Cerebellar nuclear complex (tissue), 1 donor: ENCODE measurements around the gene SLC30A3.
"Not testable (repeated sequence)": the region's sequence is repeated elsewhere in the genome, so short reads cannot be mapped to it uniquely, and the experiment has no call there.

Experiments
- DNase-seq, 2 experiments: peaks; one replicate each; lab custom pipeline; 2025; lab: John Stamatoyannopoulos, UW

The SLC30A3 gene, protein sequence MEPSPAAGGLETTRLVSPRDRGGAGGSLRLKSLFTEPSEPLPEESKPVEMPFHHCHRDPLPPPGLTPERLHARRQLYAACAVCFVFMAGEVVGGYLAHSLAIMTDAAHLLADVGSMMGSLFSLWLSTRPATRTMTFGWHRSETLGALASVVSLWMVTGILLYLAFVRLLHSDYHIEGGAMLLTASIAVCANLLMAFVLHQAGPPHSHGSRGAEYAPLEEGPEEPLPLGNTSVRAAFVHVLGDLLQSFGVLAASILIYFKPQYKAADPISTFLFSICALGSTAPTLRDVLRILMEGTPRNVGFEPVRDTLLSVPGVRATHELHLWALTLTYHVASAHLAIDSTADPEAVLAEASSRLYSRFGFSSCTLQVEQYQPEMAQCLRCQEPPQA

DNA sequence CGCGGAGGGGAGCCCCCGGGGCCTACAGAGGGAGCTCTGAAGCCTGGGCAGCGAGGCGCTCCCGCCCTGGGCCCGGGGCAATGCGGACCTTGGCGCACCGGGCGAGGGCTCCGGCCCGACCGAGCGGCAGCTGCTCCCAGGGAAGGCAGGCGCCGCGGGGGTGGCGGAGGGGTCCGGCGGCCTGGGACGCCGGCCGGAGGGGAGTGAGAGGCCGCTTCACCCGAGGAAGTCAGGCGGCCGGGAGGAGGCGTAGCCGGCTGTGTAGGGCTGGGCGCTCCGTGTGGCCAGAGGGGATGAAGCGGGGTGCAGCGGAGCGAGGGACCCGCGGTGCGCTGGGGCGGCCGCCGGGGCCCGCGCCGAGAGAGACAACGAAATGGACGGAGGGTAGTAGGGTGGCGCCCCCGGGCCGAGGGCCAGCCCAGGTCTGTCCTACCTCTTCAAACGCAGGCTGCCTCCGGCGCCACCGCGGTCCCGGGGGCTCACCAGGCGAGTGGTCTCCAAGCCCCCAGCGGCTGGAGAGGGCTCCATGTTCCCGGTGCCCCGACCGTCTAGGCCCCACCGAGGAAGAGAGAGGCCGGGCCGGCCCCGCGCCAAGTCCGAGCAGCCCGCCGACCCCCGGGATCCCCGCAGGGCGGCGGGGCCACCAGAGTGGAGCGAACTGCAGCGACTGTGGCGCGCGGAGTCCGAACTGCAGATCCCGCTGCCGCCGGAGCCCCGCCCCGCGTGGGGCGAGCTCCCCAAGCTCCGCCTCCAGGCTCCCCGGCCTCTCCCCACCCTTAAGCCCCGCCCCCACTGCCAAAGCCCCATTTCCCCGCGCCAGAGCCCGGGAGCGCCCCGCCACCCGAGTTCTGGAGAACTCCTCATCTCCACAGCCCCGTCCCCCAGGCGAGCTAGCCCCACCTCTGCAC lies at the start of gene SLC30A3:
TSS of gene SLC30A3 (minus strand) at position 669 of the 908 bp plus-strand sequence. CDS start at position 528, 141 bp downstream.
- no peak for DNase-seq

DNA sequence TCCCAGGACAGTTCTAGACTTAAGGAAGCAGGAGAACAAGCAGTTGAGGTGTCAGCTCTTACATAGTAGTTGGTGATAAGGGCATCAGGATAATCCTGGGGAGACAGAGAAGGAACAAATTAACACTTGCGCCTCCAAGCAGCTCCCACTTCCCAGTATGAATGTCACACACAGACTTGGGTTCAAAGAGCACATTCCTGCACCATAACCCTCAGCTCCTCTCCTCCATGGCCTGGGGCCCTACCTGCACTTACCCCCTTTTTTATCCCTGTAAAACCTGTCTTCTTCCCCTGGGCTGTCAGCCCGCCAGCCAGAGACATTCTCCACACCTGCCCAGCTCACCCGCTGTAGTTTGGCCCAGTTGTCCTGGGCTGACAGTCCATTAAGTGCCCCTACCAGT lies 49.3 kb upstream of the SLC30A3 start:
- no peak for DNase-seq

DNA sequence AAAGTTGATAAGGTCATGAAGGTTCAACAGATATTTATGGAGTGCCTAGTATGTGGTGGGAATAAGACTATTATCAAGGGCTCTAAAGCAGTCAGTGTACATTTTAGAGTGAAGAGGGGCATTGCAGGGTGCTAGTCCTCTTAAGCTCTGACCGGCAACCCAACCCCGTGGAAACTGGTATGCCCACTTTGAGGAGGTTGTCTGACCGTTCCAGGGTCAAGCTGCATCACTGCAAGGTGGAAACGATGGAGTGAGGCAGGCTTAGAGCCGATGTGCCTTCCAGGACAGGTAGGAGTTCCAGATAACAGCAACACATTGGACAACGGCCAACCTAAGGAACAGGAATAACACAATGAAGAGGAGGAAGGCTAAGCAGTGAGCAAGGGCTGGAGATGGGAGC lies 46.8 kb upstream of the SLC30A3 start:
- no peak for DNase-seq

DNA sequence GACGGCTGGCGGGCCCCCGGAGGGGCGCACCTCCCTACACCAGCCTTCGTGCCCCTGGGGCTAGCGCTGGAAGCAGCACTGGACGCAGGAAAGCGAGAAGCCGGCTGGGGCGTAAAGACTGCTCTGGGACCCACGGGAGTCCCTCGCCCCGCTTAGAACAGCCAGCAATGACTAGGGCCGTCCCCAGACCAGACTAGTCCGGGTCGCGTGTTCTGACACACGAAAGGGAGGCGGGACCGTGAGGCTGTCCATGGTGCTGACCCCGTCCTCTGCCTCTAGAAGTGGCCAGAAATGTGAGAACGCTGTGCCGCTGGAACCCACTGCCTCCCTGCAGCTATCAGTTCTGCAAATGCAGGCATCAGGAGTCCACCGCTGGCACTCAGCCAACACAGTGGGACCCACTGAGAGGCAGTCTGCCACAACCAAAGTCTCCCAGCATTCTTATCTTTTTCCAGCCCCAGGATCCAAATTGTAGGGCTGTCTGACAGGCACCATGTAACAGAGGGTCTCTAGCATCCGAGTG lies 45.6 kb upstream of the SLC30A3 start, which contains the start of gene UCN:
TSS of gene UCN (minus strand) at position 87 of the 523 bp plus-strand sequence. CDS start 550 bp downstream, outside the sequence.
- DNase-seq, result no peak

DNA sequence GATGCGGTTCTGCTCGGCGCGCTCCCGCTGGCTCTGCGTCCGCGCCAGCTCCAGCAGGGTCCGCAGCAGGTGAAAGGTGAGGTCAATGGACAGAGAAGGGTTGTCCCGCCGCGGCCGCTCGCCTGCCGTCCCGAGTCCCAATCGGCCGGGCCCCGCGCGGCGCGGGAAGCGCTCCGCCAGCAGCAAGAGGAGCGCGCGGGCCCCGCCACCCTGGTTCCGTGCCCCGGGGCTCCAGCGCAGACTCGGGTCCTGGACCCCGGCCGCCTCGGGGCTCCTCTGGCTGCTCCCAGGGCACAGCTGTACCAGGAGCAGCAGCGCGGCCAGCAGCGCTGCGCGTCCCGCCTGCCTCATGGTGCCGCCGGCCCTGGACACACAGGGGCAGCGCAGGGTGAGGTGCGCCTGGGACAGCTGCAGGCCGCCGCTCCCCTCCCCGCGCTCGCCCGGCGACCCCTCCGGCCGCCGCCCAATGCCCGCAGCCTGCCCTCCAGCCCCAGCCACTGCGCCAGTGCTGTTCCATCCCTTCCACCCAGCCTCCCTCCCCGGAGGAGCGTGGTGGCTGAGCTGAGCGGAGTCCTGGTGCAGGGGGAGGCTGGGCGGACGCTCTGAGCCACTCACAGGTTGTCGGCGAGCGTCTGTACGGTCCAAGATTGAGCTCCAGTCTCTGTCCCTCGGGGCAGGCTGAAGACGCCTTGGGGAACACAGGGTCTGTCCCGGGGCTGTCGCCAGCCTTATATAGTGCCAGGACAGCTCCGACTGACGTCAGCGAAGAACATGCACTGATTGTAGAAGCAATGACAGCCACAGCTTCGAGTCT lies 44.9 kb upstream of the SLC30A3 start:
- no peak for DNase-seq

DNA sequence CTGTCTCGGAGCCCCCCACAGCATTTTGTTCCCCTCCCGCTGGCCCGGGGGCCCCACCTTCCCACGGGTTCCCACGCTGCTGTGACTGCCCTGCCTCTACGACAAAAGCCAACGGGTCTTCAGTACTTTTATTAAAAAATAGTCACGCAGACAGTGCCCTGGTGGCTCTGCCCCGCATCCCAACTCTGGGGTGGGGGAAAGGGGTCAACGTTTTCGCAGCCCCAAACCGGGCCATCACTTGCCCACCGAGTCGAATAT lies 44.4 kb upstream of the SLC30A3 start:
- no peak for DNase-seq

DNA sequence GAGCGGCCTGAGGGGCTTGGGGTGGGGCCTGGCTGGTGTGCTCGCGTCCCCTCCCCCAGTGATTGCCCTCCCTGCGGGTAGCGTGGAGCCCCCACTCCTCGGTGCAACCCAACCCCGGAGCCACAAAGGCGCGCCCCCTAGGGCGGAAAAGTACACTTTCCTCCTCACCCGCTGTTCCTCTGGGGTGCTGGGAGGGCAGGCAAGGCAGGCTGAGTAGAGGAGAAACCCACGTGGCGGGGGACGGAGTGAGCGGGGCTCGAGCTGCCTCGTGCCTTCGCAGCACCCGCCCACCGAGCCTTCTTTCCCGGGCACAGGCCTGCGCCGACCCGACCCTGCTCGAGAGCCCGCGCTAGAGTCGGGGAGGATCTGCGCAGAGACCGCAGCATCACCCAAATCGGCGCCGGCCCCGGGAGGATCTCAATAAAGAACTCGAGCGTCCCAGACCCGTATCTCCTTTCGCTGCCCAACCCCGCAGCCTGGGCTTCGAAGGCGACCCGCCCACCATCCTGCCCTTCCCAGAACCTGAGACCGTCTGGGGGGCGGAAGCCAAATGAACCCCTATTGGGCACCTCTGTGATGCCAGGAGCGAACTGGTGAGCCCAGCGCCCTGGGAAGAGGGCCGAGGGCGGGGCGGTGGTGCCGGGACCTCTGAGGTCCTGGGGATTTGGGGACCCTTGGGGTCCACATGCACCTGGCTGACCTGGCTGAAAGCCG lies 43.9 kb upstream of the SLC30A3 start:
- no peak for DNase-seq

DNA sequence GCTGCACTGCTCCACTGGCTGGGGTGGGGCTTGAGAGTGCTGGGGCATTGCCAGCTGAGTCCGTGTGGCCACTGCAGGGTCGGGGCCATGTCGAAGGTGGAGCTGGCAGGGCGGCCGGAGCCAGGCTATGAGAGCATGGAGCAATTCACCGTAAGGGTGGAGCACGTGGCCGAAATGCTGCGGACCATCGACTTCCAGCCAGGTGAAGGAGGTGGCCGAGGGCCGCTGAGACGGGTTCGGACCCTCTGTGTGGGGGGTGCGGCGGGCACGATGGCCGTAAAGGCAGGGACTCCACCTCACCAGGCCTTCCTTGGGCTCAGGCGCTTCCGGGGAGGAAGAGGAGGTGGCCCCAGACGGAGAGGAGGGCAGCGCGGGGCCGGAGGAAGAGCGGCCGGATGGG lies 43.3 kb upstream of the SLC30A3 start:
- DNase-seq, result no peak

DNA sequence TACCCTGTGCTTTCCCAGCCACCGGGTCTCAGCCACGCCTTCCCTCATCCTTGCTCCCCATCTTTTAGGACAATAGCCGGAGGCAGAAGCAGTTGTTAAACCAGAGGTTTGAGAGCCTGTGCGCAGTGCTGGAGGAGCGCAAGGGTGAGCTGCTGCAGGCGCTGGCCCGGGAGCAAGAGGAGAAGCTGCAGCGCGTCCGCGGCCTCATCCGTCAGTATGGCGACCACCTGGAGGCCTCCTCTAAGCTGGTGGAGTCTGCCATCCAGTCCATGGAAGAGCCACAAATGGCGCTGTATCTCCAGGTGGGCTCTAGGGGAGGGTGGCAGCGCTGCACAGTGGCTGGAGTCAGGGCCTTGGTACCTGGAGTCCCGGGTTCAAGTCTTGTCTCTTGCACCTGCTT lies 42.7 kb upstream of the SLC30A3 start:
- DNase-seq, result no peak

DNA sequence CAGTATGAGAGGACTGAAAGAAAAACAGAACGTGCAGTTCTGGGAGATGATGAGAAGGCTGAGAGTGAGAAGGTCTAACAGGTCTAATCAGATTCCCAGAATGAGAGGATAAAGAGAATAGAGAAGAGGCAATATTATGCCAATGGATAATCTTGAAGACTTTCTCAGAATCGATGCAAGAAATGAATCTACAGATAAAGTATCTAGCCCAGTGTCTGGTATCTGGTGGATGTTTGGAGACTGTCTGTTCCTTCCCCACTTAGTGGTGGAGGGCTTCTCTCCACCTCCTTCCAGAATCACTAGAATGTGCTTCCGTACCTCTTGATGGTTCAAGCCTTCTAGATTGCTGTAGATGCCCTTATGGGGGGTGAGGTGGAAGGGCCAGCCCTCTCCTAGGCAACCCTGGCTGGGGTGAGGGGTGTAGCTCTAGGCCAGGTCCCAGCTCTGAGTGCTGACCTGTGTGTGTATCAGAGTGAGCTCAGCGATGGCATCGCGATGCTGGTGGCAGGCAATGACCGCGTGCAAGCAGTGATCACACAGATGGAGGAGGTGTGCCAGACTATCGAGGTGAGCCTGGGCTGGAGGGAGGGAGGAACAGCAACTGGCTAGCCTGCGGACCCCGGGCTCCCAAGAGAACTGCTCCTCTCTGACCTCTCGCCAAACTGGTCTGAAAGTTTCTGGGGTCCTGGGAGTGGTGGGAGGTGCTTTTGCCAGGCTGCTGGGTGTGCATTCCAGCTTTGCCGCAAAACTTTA lies 41.8 kb upstream of the SLC30A3 start:
- no peak for DNase-seq

DNA sequence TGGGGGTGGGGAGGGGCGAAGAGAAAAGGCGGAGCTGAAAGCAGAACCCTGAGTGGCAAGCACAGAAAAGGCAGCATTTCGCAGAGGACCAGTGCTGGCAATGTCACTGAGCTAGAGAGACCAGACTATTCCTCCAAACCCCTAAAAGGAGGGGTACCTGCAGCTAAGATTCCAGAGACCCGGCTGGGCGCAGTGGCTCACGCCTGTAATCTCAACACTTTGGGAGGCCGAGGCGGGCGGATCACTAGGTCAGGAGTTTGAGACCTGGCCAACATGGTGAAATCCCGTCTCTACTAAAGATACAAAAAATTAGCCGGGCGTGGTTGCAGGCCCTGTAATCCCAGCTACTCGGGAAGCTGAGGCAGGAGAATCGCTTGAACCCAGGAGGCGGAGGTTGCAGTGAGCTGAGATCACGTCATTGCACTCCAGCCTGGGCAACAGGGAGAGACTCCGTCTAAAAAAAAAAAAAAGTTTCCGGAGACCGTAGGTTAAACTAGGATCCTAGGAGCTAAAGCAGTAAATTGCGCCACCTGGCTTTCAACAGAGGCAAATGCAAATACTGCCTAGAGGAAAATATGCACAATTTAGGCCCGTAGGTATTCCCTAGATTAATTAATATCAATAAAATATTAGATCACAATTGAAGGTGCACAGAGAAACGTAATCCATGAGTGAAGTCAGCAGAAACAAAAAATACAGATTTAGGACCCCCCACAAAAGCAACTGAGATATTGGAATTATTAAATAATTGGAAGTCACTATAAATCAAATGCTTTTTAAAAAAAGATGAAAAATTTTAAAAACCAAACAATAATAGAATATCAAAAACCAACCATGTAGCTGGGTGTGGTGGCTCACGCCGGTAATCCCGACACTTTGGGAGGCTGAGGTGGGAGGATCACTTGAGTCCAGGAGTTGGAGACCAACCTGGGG lies 40.5 kb upstream of the SLC30A3 start:
- DNase-seq, result peak in 1 of 2 experiments; percentile 1

DNA sequence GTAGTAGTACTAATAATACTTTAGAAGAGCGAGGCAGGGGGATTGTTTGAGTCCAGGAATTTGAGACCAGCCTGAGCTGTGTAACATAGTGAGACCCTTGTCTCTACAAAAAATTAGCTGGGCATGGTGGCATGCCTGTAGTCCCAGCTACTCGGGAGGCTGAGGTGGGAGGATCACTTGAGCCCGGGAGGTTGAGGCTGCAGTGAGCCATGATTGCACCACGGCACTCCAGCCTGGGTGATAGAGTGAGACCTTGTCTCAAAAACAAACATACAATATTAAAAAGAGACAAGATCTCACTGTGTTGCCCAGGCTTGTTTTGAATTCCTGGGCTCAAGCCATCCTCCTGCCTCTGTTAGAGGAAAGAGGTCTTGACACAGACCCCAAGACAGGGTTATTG lies 37.8 kb upstream of the SLC30A3 start:
- not testable (repeated sequence) for DNase-seq

DNA sequence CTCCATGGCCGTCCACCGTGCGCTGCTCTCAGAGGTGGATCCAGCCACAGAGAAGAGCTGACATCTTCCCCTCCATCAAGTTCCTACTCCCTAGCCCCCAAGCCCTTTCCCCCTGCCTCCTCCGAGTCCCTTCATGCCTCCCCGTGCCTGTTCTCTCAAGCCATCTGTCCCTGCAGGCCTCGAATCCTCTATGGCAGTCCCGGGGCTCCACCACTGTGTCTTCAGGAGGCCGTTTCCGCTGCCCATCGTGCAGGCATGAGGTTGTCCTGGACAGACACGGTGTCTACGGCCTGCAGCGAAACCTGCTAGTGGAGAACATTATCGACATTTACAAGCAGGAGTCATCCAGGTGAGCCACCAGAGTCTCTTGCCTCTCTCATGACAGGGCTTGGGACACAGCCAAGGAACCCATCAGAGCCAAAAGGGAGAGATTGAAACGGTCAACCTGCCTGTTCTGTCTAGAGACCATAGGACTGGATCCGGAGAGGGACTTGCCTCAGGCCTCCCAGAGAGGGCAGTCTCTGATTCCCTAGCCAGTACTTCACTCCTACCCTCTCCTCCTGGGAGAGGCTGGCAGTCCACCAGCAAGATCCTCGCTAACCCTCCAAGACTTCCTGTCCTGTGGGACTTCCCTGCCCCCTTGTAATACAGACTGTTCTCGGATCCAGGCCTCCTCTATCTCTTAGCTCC lies 35.7 kb upstream of the SLC30A3 start:
- DNase-seq, result no peak

DNA sequence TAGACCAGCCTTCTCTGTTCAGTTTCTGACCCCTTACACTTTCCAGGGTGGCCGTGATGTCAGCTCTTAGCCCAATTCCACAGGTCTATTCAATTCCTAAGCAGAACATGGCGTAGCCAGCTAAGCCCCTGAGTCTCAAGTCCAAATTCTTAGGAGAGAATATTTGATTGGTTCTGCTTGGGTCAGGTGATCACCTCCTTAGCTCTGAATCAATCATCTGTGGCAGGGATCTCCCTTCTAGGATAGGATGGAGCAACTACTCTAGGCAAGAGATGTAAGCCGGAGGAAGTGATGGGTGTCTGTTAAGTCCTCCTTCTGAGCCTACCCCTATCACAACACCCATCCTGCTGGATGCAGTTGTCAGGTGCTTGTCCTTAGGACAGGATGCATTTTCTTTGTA lies 34.3 kb upstream of the SLC30A3 start:
- DNase-seq, result no peak

DNA sequence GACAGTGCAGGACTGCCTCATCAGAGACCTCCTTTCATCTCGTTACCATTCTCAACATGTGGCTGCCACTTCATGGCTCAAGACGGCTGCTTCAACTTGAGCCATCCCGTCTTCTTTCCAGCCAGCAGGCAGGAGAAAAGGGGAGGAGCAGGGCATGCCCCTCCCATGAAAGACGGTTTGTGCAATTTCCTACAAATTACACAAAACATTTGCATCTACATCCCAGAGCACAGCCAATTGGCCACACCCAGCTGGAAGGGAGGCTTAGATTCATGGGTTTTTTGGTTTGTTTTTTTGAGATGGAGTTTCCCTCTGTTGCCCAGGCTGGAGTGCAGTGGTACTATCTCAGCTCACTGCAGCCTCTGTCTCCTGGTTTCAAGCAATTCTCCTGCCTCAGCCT lies 33.6 kb upstream of the SLC30A3 start:
- DNase-seq, result no peak

DNA sequence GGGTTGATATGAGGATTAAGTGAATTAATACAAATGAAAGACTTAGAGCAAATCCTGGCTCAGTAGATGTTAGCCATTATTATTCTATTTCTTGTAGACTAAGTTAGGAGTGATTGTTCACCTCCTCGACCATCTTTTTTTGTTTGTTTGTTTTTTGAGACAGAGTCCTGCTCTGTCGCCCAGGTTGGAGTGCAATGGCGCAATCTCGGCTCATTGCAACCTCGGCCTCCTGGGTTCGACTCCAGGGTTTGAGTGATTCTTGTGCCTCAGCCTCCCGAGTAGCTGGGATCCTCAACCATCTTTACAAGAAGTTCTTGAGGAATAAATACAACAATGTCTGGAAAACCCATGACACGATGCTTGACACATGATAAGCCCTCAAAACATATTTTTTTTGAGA lies 32.1 kb upstream of the SLC30A3 start:
- DNase-seq, result no peak

DNA sequence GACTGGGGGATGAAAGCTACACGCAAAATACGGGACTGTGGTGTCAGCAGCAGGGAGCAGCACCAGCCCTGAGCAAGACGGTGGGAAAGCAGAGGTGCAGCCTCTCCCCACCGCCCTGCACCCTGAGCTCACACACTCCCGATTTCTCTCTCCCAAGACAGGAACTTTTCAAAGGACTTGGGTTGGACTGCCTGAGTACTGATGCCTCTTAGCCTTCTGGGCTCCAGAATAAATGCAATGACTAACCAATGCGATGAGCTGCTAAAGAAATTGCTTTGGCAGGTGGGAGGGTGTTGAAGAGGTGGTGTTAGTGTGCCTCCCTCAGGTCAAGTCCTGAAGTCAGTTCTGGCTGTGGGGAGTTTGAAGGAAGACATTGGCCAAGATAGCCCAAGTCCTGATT lies 29.0 kb upstream of the SLC30A3 start:
- no peak for DNase-seq

DNA sequence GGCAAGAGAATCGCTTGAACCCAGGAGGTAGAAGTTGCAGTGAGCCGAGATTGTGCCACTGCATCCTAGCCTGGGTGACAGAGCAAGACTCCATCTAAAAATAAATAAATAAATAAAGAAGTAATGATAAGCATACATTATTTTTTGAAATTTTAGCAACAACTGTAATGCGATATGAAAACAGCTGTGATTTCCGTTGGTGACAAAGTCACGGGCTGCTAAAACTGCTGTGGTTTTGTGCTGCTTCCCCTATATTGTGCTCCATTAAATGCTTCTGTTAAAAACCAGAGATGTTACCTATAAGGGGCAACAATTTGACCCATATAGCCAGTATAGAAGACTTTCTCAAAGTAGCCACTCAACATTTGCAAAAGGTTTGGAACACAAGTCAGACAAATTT lies 27.7 kb upstream of the SLC30A3 start:
- no peak for DNase-seq

DNA sequence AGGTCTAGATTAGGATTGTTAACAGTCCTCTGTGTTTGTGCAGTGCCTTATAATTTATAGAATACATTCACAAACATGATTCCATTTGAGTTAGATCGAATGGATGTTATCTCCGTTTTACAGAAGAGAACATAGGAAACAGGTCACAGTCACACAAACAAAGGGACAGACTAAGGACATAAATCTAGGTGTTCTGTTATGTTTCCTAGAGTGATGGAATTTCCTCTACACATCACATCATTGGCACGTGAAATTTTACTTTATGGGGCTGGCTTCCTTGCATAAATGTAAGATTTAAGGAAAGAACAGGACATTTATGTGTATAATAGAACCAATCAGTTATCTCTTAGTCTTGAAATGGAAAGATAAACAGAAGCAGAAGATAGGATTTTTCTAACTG lies 25.8 kb upstream of the SLC30A3 start:
- no peak for DNase-seq
